GM12878 (cell line): Measurements from ENCODE around the gene DRAP1. TPM values are rescaled to one million over a fixed set of nuclear protein-coding genes. Genes with fewer than 3 reads are reported as not detected.

Experiments
- ATF7 ChIP-seq: fragments of 450-650 bp; IDR thresholded peaks from 2 replicates; pipeline ENCODE4 v1.6.1; 2016; ENCODE audit warnings: low read depth, mild to moderate bottlenecking
- EZH2 ChIP-seq: IDR thresholded peaks from 2 replicates; pipeline ENCODE4 v1.6.1; 2012; ENCODE audit warnings: low read depth, mild to moderate bottlenecking, control low read depth, inconsistent platforms, low read length, borderline replicate concordance; ENCODE audit not compliant: control insufficient read depth
- FOXK2 ChIP-seq: fragments of 450-650 bp; IDR thresholded peaks from 2 replicates; pipeline ENCODE4 v1.6.1; 2017; ENCODE audit warnings: mild to moderate bottlenecking, moderate library complexity
- IKZF2 ChIP-seq, 2 experiments: fragments of 450-650 bp; IDR thresholded peaks; 2 replicates each; pipeline ENCODE4 v1.6.1; 2017; ENCODE audit warnings: mild to moderate bottlenecking in 2 of 2, moderate library complexity in 2 of 2
- KLF5 ChIP-seq: fragments of 450-650 bp; IDR thresholded peaks from 2 replicates; pipeline ENCODE4 v1.6.1; 2014; ENCODE audit warnings: mild to moderate bottlenecking; ENCODE audit not compliant: partially characterized antibody
- MTA2 ChIP-seq: fragments of 450-650 bp; IDR thresholded peaks from 2 replicates; pipeline ENCODE4 v1.6.1; 2016; ENCODE audit warnings: low read depth, mild to moderate bottlenecking, moderate library complexity
- ZNF384 ChIP-seq: IDR thresholded peaks from 2 replicates; pipeline ENCODE4 v1.6.1; 2012; ENCODE audit warnings: low read depth, mild to moderate bottlenecking, low read length, improper control_type of control experiment, borderline replicate concordance
- polyA plus RNA-seq, 11 experiments: library from polyadenylated mRNA; depleted of rRNA in 4 of 11; unstranded in 6 of 11; stranded (reverse) in 5 of 11; fragments of >200 nt; fragmentation: Nextera tagmentation in 4 of 11; fragmentation: Illumina TruSeq in 1 of 11; extraction: Ambion mirVana in 4 of 11; extraction: Trizol in 1 of 11; gene quantifications; 1 replicate in 1 of 11; 2 replicates in 10 of 11; pipeline versions ENCODE4 v1.2.1 to v1.2.3, GENCODE V29; 2011 to 2016; ENCODE audit warnings: inconsistent platforms in 2 of 11, missing spikeins in 2 of 11, low read depth in 1 of 11
- total RNA-seq, 4 experiments: library from RNA; depleted of rRNA in 3 of 4; stranded (reverse); fragments of >200 nt in 3 of 4; fragmentation: Illumina TruSeq in 1 of 4; extraction: Trizol in 1 of 4; gene quantifications; 2 replicates each; pipeline versions ENCODE4 v1.2.1 to v1.2.3, GENCODE V29; 2013 to 2021
- TF ChIP-seq, protein P1 (sequence below): fragments of 450-650 bp; IDR thresholded peaks from 2 replicates; pipeline ENCODE4 v1.6.1; 2017; ENCODE audit warnings: low read depth, mild to moderate bottlenecking, moderate library complexity
- TF ChIP-seq, protein P2 (sequence below): IDR thresholded peaks from 2 replicates; pipeline ENCODE4 v1.6.1; 2012; ENCODE audit warnings: low read depth, low read length, improper control_type of control experiment
- TF ChIP-seq, protein P3 (sequence below): fragments of 450-650 bp; formaldehyde crosslinking; IDR thresholded peaks from 2 replicates; pipeline ENCODE4 v1.4.0; 2022; ENCODE audit warnings: mild to moderate bottlenecking, moderate library complexity
- TF ChIP-seq, protein P4 (sequence below): fragments of 450-650 bp; IDR thresholded peaks from 2 replicates; pipeline ENCODE4 v1.6.1; 2016; ENCODE audit warnings: mild to moderate bottlenecking
- TF ChIP-seq, protein P5 (sequence below): IDR thresholded peaks from 2 replicates; pipeline ENCODE4 v1.6.1; 2012; ENCODE audit warnings: low read depth, low read length, improper control_type of control experiment
- TF ChIP-seq, protein P6 (sequence below): IDR thresholded peaks from 2 replicates; pipeline ENCODE4 v1.6.1; 2012; ENCODE audit warnings: mild to moderate bottlenecking, low read depth, low read length
- TF ChIP-seq, protein P7 (sequence below): fragments of 450-650 bp; IDR thresholded peaks from 2 replicates; pipeline ENCODE4 v1.6.1; 2017; ENCODE audit warnings: mild to moderate bottlenecking

The DRAP1 gene
- total and polyA plus RNA-seq, 10 of the 15 experiments (the other 5 are each of a cell fraction or from before 2014, with no cell fraction given), result 9.4 to 163 (median 114) TPM

DNA sequence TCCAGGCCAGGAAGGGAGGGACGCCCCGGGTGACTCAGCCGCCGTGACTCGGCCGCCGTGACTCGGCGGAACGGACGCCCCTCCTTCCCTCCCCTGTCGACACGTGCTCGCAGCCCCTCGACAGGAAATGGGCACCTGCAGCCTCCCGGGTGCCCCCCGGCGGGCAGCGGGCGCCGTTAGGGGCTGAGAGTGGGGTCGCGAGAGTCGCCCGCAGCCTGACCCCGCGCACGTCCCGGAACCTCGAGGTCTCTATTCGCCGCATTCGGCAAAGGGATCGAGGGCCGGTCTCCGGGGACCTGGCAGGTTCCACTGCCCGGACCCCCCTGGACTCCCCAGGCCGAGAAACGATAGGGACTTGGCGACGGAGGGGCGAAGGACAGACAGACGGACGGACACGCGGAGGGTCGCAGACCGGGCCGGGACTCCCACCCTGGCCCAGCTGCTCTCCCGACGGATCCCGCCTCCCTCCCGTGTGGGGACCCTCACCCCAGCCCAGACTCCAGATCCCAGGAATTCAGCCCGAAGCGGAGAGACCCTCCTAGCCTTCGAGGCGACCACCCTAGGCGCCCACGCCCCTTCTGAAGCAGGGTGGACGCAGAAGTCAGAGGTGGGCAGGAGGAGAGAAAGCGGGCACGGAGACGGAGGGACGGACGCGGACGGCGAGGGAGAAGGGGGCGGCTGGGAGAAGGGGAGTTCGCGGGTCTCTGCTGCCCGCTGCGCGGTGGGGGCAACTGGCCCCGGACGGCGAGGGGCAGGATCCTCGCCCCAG lies 19.7 kb upstream of the DRAP1 start (continued):
- TF ChIP-seq EZH2, result no peak
- TF ChIP-seq, protein P1, sequence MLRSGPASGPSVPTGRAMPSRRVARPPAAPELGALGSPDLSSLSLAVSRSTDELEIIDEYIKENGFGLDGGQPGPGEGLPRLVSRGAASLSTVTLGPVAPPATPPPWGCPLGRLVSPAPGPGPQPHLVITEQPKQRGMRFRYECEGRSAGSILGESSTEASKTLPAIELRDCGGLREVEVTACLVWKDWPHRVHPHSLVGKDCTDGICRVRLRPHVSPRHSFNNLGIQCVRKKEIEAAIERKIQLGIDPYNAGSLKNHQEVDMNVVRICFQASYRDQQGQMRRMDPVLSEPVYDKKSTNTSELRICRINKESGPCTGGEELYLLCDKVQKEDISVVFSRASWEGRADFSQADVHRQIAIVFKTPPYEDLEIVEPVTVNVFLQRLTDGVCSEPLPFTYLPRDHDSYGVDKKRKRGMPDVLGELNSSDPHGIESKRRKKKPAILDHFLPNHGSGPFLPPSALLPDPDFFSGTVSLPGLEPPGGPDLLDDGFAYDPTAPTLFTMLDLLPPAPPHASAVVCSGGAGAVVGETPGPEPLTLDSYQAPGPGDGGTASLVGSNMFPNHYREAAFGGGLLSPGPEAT, result no peak
- no peak for TF ChIP-seq FOXK2
- TF ChIP-seq IKZF2 (IDR thresholded peaks at IDR 0.05), result no peak; a peak in 1 of 4 replicates
- TF ChIP-seq, protein P2, sequence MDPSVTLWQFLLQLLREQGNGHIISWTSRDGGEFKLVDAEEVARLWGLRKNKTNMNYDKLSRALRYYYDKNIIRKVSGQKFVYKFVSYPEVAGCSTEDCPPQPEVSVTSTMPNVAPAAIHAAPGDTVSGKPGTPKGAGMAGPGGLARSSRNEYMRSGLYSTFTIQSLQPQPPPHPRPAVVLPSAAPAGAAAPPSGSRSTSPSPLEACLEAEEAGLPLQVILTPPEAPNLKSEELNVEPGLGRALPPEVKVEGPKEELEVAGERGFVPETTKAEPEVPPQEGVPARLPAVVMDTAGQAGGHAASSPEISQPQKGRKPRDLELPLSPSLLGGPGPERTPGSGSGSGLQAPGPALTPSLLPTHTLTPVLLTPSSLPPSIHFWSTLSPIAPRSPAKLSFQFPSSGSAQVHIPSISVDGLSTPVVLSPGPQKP, result no peak
- TF ChIP-seq, protein P3, sequence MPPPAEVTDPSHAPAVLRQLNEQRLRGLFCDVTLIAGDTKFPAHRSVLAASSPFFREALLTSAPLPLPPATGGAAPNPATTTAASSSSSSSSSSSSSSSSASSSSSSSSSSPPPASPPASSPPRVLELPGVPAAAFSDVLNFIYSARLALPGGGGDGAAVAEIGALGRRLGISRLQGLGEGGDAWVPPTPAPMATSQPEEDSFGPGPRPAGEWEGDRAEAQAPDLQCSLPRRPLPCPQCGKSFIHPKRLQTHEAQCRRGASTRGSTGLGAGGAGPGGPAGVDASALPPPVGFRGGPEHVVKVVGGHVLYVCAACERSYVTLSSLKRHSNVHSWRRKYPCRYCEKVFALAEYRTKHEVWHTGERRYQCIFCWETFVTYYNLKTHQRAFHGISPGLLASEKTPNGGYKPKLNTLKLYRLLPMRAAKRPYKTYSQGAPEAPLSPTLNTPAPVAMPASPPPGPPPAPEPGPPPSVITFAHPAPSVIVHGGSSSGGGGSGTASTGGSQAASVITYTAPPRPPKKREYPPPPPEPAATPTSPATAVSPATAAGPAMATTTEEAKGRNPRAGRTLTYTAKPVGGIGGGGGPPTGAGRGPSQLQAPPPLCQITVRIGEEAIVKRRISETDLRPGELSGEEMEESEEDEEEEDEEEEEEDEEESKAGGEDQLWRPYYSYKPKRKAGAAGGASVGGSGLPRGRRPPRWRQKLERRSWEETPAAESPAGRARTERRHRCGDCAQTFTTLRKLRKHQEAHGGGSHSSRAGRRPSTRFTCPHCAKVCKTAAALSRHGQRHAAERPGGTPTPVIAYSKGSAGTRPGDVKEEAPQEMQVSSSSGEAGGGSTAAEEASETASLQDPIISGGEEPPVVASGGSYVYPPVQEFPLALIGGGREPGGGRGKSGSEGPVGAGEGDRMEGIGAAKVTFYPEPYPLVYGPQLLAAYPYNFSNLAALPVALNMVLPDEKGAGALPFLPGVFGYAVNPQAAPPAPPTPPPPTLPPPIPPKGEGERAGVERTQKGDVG, result no peak
- TF ChIP-seq, protein P4, sequence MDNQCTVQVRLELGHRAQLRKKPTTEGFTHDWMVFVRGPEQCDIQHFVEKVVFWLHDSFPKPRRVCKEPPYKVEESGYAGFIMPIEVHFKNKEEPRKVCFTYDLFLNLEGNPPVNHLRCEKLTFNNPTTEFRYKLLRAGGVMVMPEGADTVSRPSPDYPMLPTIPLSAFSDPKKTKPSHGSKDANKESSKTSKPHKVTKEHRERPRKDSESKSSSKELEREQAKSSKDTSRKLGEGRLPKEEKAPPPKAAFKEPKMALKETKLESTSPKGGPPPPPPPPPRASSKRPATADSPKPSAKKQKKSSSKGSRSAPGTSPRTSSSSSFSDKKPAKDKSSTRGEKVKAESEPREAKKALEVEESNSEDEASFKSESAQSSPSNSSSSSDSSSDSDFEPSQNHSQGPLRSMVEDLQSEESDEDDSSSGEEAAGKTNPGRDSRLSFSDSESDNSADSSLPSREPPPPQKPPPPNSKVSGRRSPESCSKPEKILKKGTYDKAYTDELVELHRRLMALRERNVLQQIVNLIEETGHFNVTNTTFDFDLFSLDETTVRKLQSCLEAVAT, result no peak
- TF ChIP-seq ATF7, result no peak
- TF ChIP-seq, protein P5, sequence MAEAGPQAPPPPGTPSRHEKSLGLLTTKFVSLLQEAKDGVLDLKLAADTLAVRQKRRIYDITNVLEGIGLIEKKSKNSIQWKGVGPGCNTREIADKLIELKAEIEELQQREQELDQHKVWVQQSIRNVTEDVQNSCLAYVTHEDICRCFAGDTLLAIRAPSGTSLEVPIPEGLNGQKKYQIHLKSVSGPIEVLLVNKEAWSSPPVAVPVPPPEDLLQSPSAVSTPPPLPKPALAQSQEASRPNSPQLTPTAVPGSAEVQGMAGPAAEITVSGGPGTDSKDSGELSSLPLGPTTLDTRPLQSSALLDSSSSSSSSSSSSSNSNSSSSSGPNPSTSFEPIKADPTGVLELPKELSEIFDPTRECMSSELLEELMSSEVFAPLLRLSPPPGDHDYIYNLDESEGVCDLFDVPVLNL, result no peak
- no peak for TF ChIP-seq MTA2
- TF ChIP-seq ZNF384, result no peak
- no peak for TF ChIP-seq KLF5
- TF ChIP-seq, protein P6, sequence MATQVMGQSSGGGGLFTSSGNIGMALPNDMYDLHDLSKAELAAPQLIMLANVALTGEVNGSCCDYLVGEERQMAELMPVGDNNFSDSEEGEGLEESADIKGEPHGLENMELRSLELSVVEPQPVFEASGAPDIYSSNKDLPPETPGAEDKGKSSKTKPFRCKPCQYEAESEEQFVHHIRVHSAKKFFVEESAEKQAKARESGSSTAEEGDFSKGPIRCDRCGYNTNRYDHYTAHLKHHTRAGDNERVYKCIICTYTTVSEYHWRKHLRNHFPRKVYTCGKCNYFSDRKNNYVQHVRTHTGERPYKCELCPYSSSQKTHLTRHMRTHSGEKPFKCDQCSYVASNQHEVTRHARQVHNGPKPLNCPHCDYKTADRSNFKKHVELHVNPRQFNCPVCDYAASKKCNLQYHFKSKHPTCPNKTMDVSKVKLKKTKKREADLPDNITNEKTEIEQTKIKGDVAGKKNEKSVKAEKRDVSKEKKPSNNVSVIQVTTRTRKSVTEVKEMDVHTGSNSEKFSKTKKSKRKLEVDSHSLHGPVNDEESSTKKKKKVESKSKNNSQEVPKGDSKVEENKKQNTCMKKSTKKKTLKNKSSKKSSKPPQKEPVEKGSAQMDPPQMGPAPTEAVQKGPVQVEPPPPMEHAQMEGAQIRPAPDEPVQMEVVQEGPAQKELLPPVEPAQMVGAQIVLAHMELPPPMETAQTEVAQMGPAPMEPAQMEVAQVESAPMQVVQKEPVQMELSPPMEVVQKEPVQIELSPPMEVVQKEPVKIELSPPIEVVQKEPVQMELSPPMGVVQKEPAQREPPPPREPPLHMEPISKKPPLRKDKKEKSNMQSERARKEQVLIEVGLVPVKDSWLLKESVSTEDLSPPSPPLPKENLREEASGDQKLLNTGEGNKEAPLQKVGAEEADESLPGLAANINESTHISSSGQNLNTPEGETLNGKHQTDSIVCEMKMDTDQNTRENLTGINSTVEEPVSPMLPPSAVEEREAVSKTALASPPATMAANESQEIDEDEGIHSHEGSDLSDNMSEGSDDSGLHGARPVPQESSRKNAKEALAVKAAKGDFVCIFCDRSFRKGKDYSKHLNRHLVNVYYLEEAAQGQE, result no peak
- TF ChIP-seq, protein P7, sequence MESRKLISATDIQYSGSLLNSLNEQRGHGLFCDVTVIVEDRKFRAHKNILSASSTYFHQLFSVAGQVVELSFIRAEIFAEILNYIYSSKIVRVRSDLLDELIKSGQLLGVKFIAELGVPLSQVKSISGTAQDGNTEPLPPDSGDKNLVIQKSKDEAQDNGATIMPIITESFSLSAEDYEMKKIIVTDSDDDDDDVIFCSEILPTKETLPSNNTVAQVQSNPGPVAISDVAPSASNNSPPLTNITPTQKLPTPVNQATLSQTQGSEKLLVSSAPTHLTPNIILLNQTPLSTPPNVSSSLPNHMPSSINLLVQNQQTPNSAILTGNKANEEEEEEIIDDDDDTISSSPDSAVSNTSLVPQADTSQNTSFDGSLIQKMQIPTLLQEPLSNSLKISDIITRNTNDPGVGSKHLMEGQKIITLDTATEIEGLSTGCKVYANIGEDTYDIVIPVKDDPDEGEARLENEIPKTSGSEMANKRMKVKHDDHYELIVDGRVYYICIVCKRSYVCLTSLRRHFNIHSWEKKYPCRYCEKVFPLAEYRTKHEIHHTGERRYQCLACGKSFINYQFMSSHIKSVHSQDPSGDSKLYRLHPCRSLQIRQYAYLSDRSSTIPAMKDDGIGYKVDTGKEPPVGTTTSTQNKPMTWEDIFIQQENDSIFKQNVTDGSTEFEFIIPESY, result no peak
